Astrocyte of the hippocampus (primary cell): ENCODE results near the gene PTGER2.

Experiments
- DNase-seq: peaks from one replicate; pipeline ENCODE4 v3.0.0; 2011; ENCODE audit warnings: low read depth, low spot score

PTGER2 gene

DNA sequence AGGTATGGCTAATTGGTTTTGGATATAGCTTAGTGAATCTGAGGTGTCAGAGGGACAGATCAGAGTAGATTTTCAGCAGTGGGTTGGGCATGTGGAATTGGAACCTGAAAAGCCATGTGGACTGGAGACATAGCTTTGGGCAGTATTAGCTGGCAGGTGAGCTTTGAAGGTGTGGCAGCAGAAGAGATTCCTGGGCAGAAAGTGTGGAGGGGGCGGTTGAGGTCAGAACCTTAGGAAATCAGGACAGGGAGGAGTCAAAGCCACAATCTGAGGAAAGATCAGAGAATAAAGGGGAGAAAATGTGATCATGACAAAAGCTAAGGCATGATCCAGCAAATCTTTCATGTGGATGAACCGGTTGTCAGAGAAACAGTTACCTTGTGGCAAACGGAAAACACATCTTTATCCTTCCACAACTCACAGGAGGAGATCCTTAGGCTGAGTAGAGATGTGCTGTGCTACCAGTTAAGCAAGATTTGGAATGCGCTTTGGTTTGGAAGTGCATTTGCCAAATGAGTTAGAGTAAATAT, 56.4 kb downstream of the PTGER2 start:
- no peak for DNase-seq

DNA sequence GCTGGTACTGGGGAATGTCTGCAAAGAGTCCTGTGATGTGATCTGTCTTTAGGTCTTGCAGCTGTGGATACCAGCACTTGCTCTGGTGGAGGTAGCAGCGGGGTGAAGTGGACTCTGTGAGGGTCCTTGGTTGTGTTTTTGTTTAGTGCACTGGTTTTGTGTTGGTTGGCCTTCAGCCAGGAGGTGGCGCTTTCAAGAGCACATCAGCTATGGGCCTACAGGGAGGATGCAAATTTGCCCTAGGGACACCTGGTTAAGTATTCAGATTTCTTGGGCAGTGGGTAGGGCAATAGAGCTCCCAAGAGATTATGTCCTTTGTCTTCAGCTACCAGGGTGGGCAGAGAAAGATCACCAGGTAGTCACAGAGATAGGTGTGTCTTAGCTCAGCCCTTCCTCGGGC, 63.8 kb downstream of the PTGER2 start:
- no peak for DNase-seq
